NCI-H2081 (cell line): Measurements from ENCODE around the gene TMEM106C.
"Not testable (repeated sequence)": the region's sequence is repeated elsewhere in the genome, so short reads cannot be mapped to it uniquely, and the experiment has no call there.

ENCODE experiments used
- DNase-seq, 2 experiments: peaks; one replicate each; lab custom pipeline; 2025; lab: John Stamatoyannopoulos, UW

The TMEM106C gene

GRCh38 chr12:47949441-47950341 is 13.7 kb upstream of the TMEM106C start:
- peak; percentile 10 to 45 for DNase-seq

- no peak for DNase-seq
Observed at GRCh38 chr12:47950856-47951468, 12.4 kb upstream of the TMEM106C start.

- no peak for DNase-seq
Observed at GRCh38 chr12:47954058-47954457, 9.3 kb upstream of the TMEM106C start.

- DNase-seq: no peak
Observed at GRCh38 chr12:47954467-47955045, 8.8 kb upstream of the TMEM106C start.

- DNase-seq: no peak
Observed at GRCh38 chr12:47955059-47955458, 8.3 kb upstream of the TMEM106C start.

- not testable (repeated sequence) for DNase-seq
Observed at GRCh38 chr12:47957671-47958070, 5.7 kb upstream of the TMEM106C start.

GRCh38 chr12:47962198-47962597 is 1.2 kb upstream of the TMEM106C start:
- no peak for DNase-seq

- no peak for DNase-seq
Observed at GRCh38 chr12:47964106-47964728, 821 bp downstream of the TMEM106C start.

GRCh38 chr12:47965581-47965980 is 2.2 kb downstream of the TMEM106C start:
- DNase-seq: no peak

- DNase-seq: no peak
Observed at GRCh38 chr12:47967461-47968321, 4.3 kb downstream of the TMEM106C start.

GRCh38 chr12:47969845-47970244 is 6.4 kb downstream of the TMEM106C start:
- no peak for DNase-seq

- no peak for DNase-seq
Observed at GRCh38 chr12:47970843-47971242, 7.4 kb downstream of the TMEM106C start.

- DNase-seq: no peak
Observed at GRCh38 chr12:47972895-47973294, 9.5 kb downstream of the TMEM106C start.

GRCh38 chr12:47973870-47974269 is 10.5 kb downstream of the TMEM106C start:
- DNase-seq: no peak

GRCh38 chr12:47975036-47975620 is 11.7 kb downstream of the TMEM106C start:
- DNase-seq: no peak

- no peak for DNase-seq
Observed at GRCh38 chr12:47975816-47976215, 12.4 kb downstream of the TMEM106C start.

- no peak for DNase-seq
Observed at GRCh38 chr12:47977046-47977771, 13.8 kb downstream of the TMEM106C start.

- DNase-seq: no peak
Observed at GRCh38 chr12:47977772-47978597, 14.6 kb downstream of the TMEM106C start.

- DNase-seq: no peak
Observed at GRCh38 chr12:47978598-47978873, 15.1 kb downstream of the TMEM106C start.

- DNase-seq: no peak
Observed at GRCh38 chr12:47979166-47979565, 15.8 kb downstream of the TMEM106C start.
